ACHN (cell line): ENCODE measurements around the gene CEP104.
A peak's percentile ranks its signal among the peaks of the same experiment; 100 is the strongest.

ENCODE experiments used
- DNase-seq: peaks from one replicate; pipeline ENCODE4 v3.0.0-alpha.2; 2015
- in situ Hi-C: cut with HindIII; loops from 2 replicates; pipeline ENCODE4 v1.10.0; 2017; ENCODE audit warnings: low sequenced_read_pairs, low pct_ligation_motif_present, low pct_unique_long_range_greater_than_20kb

The CEP104 gene

GRCh38 chr1:3856923-3857790 lies at the start of gene CEP104, which contains the start of gene DFFB:
CEP104 (minus strand) TSS chr1:3857211; CDS start chr1:3852407, 4,804 bp downstream.
DFFB (plus strand) TSS chr1:3857476; CDS start chr1:3857604, 128 bp downstream.
- in situ Hi-C loops, result no loop called here
- DNase-seq, result peak; percentile 93

- DNase-seq, result no peak
Measured at GRCh38 chr1:3906672-3907020, 49.6 kb upstream of the CEP104 start.

GRCh38 chr1:3905953-3906671 lies 49.1 kb upstream of the CEP104 start:
- DNase-seq, result no peak
- in situ Hi-C loops, result no loop called here

More at GRCh38 chr1:3906672-3907020, 49.6 kb upstream of the CEP104 start:
- in situ Hi-C loops, result no loop called here

GRCh38 chr1:3905266-3905952 lies 48.4 kb upstream of the CEP104 start:
- no peak for DNase-seq
- in situ Hi-C loops, result no loop called here

- DNase-seq, result no peak
- in situ Hi-C loops, result no loop called here
Measured at GRCh38 chr1:3904843-3905185, 47.8 kb upstream of the CEP104 start.

- in situ Hi-C loops, result no loop called here
Measured at GRCh38 chr1:3904006-3904842, 47.2 kb upstream of the CEP104 start.

GRCh38 chr1:3903141-3904005 lies 46.4 kb upstream of the CEP104 start:
- in situ Hi-C loops, result no loop called here

More at GRCh38 chr1:3904006-3904842, 47.2 kb upstream of the CEP104 start:
- DNase-seq, result no peak

GRCh38 chr1:3902571-3903091 lies 45.6 kb upstream of the CEP104 start:
- in situ Hi-C loops, result no loop called here
- no peak for DNase-seq

More at GRCh38 chr1:3903141-3904005, 46.4 kb upstream of the CEP104 start:
- no peak for DNase-seq

- in situ Hi-C loops, result no loop called here
- no peak for DNase-seq
Measured at GRCh38 chr1:3902111-3902511, 45.1 kb upstream of the CEP104 start.

- in situ Hi-C loops, result no loop called here
- peak; percentile 93 for DNase-seq
Measured at GRCh38 chr1:3900969-3901529, 44.0 kb upstream of the CEP104 start.

GRCh38 chr1:3900150-3900968 lies 43.3 kb upstream of the CEP104 start, which contains the start of gene C1orf174:
C1orf174 (minus strand) TSS chr1:3900272; CDS start chr1:3900186, 86 bp downstream.
- peak; percentile 91 for DNase-seq
- in situ Hi-C loops, result no loop called here

GRCh38 chr1:3899754-3900149 lies 42.7 kb upstream of the CEP104 start:
- no peak for DNase-seq
- in situ Hi-C loops, result no loop called here

- in situ Hi-C loops, result no loop called here
- peak; percentile 35 for DNase-seq
Measured at GRCh38 chr1:3898994-3899753, 42.2 kb upstream of the CEP104 start.

- in situ Hi-C loops, result no loop called here
- DNase-seq, result no peak
Measured at GRCh38 chr1:3898475-3898735, 41.4 kb upstream of the CEP104 start.

GRCh38 chr1:3896396-3897000 lies 39.5 kb upstream of the CEP104 start:
- in situ Hi-C loops, result no loop called here
- DNase-seq, result no peak
